Hypothalamus (tissue), 51 donors: ENCODE measurements around the gene HIVEP3.
A peak's percentile ranks its signal among the peaks of the same experiment; 100 is the strongest.

Experiments used
- DNase-seq, 51 donors: peaks; one replicate each; lab custom pipeline; 2025; lab: John Stamatoyannopoulos, UW

HIVEP3 gene

GRCh38 chr1:41894808-41895483, 23.8 kb downstream of the HIVEP3 start:
- no peak for DNase-seq

- DNase-seq, result no peak
Observed at GRCh38 chr1:41894101-41894807, 24.5 kb downstream of the HIVEP3 start.

GRCh38 chr1:41892301-41892781, 26.4 kb downstream of the HIVEP3 start:
- peak in 4 of 51 donors; percentile 7 to 27 (median 17) for DNase-seq

GRCh38 chr1:41891199-41891896, 27.4 kb downstream of the HIVEP3 start:
- peak in 7 of 51 donors; percentile 4 to 24 (median 19) for DNase-seq

- peak in 6 of 51 donors; percentile 10 to 47 (median 22) for DNase-seq
Observed at GRCh38 chr1:41890825-41891198, 27.9 kb downstream of the HIVEP3 start.

DNA sequence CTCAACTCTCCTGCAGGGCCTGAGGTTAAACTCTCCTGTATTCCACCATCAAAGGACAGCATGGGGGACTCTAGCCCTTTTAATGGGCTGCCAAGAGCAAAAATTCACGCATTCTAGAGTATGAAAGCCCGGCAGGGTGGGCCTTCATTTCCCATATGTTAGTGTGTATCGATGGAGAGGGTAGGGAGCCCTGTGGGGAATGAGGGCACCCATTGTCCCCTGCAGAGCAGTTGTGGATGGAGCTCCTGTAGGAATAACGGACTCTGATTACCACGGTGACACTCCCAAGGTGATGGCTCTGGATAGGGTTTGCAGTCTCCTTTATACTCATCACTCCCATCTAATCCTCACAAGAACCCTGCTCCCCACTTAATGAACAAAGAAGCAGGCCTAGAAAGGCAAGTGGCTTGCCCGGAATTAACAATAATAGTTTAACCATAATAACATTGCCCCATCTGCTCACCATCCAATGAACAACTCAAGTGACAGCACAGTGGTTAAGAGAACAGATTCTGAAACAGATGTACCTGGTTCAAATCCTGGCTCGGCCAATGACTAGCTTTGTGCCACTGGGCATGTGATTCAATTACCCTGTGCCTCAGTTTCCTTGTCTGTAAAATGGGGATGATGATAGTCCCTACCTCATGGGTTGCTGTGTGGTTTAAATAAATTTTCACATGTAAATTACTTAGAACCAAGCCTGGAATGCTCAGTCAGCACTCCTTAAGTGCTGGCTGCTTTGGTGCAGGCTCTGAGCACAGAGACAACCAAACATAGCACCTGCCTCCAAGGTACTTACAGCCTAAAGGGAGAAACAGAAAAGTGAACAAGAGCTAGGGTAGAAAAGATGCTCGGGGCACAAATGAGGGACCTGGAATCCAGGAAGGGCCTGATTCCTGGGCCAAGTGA, 29.0 kb downstream of the HIVEP3 start:
- DNase-seq, result no peak

- no peak for DNase-seq
Observed at GRCh38 chr1:41888756-41889155, 30.0 kb downstream of the HIVEP3 start.

DNA sequence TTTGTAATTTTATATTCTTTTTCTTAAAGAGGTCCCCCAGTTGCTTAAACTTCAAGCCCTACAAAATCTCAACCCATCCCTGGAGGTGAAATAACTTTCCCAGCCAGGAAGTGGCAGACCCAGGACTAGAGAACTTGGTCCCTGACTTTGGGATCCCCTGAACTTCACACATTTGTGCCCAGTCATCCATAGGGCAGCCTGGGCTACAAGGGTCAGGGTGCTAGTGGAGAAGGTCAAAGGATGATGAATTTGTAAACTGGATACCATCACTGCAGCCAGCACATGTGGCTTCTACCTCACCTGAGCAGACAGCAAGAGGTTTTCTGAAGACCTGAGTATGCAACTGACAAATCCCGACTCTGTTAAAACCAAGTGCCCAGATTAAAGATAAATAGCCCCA, 31.4 kb downstream of the HIVEP3 start:
- no peak for DNase-seq

GRCh38 chr1:41884256-41885230, 34.2 kb downstream of the HIVEP3 start:
- no peak for DNase-seq

DNA sequence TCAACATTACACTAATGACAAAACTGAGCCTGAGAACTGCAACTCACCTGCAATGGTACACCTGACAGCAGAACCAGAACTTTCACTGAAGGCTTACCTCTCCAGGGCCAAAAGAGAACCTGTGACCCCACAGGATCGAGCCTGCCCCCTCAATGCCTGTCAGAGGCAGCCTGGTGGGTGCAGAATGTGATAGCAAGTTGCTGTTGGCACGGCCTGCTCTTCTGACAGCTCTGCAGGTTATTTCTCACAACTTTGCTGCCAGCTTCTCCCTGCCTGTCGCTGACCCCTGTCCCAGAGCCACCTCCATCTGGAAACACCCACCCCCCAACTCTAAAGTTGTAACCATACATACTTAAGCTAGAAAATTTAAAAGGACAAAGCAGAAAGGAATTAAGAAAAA, 35.2 kb downstream of the HIVEP3 start:
- DNase-seq, result no peak

DNA sequence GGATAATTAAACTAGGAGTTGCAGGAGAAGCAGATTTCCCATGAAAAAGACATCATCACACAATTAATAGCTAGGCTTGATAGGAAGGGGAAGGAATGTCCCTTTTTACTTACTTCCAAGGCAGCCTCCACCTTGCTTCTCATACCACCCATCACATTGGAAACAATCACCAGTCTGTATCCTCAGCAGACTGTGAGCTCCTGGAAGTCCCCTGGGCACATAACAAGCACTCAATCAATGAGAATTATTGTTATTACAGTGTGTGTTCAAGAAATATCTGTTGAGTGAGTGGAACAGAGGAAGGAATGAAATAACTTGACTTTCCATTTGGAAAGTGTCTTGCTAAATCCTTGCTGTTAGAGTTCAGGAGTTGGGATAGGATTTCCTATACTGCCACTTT, 36.2 kb downstream of the HIVEP3 start:
- no peak for DNase-seq

GRCh38 chr1:41882068-41882477, 36.6 kb downstream of the HIVEP3 start:
- no peak for DNase-seq

DNA sequence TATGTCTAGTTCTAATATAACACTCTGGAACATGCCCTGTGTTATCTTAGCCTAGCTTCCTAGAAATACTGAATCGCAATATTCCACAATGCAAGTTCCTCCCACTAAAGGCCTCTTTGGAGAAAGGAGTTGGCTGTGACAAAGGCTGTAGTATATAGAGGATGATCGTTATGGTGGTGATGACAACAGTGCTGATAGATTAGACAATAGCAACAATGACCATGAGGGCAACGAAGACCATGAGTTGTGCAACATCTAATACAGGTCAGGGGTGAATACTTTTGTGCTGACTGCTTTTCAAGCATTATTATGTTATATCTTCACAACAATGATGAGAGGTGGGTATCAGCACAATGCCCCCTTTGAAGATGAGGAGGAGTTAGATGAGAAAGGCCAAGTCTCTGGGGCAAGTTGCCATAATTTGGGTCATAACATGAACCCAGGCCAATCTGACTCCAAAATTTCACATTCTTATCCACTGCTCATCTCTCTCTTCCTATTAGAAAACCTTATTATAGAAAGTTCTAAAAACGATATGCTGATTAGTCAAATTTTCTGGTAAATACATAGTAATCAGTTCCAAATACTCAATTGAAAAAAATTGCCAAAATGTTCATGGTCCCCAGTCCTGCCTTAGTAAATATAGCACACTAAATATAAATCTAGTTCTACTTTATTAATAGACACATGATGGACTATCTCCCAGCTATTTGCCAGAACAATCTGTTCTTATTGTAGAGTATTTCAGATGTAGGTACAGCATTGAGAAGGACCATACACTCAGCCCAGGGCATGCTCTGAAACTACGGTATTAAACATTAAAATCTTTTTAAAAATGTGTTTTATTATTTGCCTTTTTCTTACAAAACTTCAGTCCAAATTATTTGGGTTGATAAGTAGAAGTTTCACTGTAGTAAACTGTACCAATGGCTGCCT, 37.5 kb downstream of the HIVEP3 start:
- DNase-seq, result no peak

- DNase-seq, result no peak
Observed at GRCh38 chr1:41880261-41880660, 38.5 kb downstream of the HIVEP3 start.

GRCh38 chr1:41879617-41880016, 39.1 kb downstream of the HIVEP3 start:
- no peak for DNase-seq

- DNase-seq, result no peak
Observed at GRCh38 chr1:41878911-41879310, 39.8 kb downstream of the HIVEP3 start.

- DNase-seq, result no peak
Observed at GRCh38 chr1:41878495-41878894, 40.2 kb downstream of the HIVEP3 start.
